ENCODE results near the gene GIMD1. TPM values are rescaled to one million over a fixed set of nuclear protein-coding genes. Genes with fewer than 3 reads are reported as not detected.

GIMD1 gene
- not detected in 2 replicates for total RNA-seq

GRCh38 chr4:106368678-106369077 lies at the start of gene GIMD1:
GIMD1 (minus strand) TSS chr4:106368778; CDS start chr4:106367435, 1,343 bp downstream.

GRCh38 chr4:106315968-106316772 lies 52.4 kb downstream of the GIMD1 start, which contains the start of the genes AIMP1 and TBCK:
AIMP1 (plus strand) TSS chr4:106316550; CDS start chr4:106325010, 8,460 bp downstream.
TBCK (minus strand) TSS chr4:106316209; CDS start chr4:106308960, 7,249 bp downstream.

Other genes with a start within 250 kb of the GIMD1 start
- 22.8 and 27.5 TPM in 2 replicates for gene TBCK, start 52.6 kb downstream of the GIMD1 start, total RNA-seq
- 19.9 and 27.6 TPM in 2 replicates for gene AIMP1, start 52.2 kb downstream of the GIMD1 start, total RNA-seq

Data from myometrial cell (primary cell).